Activated T-cell treated with anti-CD3 and anti-CD28 coated beads for 4 hours (primary cell): ENCODE measurements around the gene DPY19L2.
"Not testable (repeated sequence)": the region's sequence is repeated elsewhere in the genome, so short reads cannot be mapped to it uniquely, and the experiment has no call there.

Source experiments
- DNase-seq: peaks from one replicate; pipeline ENCODE4 v3.0.0-alpha.2; 2020

The DPY19L2 gene

DNA sequence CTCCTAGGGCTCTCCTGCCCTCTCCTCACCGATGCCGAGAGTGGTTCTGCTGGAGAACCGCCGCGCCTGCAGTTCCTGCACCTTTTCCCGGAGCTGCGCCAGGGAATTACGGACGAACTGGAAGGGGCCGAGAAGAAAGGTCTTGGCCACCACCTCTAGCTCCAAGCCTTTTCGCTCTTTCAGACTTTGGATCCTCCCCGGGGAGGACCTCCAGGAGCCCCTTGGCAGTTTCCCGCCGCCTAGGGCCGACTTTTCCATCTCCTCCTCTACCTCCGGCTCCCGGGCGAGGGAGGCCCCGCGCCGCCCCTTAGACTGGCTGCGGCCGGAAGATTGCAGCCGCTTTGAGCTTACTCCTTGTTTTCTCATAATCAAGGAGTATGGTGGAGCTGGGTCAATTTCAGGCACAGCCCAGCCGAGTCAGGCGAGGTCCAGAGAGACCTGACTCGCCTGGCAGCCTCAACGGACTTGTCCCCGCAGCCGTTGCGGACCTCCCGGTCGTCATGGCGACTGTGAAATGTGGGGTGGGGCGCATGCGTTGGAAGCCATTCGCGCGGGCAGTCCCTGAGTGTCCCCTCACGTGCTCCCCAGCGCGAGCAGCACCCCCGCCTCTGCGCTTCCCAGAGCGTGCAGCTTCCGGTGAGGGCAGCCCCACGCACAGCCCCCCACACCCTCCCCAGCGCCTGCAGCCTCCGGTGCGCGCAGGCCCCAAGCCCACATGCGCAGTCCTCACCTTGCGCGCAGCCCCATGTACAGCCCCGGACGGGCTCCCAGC is at the start of gene DPY19L2:
Gene DPY19L2, minus strand, starts transcription at position 466 of the 772 bp plus-strand sequence. Its CDS starts 100 bp downstream, at position 366.
- DNase-seq, result peak; percentile 17

DNA sequence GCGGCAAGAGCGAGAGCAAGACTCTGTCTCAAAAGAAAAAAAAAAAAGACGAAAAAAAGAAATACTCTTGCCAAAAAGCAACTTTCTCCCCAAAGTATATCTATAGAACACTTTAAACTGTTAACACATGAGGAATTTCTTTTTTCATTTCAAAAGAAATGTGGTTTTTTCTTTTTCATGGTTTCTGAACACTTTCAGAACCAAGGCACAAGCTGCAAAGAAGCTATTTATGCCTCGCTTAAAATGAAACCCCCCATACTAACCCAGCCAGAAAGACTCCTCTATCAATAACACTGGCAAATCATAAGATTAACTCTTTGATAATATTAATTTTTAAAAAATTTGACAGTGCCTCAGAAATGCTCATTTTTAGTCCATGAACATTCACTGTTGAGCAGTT is 48.6 kb upstream of the DPY19L2 start:
- not testable (repeated sequence) for DNase-seq

DNA sequence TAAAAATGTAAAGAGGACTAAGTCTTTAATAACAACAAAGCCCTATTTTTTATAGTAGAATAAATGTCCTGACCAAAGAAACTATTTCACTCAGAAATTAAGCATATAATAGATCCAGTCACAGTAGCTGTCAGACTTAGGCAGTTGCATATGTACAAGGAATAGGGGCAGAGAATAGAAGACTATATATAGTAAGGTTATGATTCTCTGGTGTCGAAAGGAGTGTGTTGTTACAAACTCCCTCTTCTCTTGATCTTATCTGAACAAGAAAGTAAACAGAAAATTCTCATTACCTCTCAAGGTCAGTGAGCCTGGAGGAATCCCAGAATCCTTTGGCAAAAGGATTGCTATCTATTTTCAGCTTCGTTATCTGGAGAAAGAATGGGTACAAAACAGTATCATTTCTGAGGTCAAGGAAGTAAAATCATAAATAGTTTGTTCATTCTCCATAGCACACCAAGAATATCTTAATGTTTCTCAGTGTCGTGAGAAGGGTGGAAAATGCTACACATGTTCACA is 46.9 kb upstream of the DPY19L2 start:
- DNase-seq, result not testable (repeated sequence)

GRCh38 chr12:63714409-63714808 is 46.1 kb upstream of the DPY19L2 start:
- DNase-seq, result not testable (repeated sequence)

DNA sequence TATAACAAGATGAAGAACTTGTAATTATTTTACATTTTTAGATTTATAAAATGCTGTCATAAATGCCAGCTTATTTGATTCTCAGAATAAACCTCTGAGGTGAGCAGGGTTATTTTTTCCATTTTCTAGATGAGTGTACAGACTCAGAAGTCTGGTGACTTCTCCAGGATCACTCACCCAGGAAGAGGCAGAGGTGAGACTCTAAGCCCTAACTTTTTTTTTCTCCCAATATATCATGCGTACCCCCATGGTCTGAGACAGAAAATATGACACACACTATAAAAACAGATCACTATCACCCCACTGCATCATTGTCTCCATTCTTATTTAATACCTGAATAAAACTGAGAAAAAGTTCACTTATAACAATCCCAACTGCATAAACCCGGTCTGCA is 45.4 kb upstream of the DPY19L2 start:
- DNase-seq, result not testable (repeated sequence)

DNA sequence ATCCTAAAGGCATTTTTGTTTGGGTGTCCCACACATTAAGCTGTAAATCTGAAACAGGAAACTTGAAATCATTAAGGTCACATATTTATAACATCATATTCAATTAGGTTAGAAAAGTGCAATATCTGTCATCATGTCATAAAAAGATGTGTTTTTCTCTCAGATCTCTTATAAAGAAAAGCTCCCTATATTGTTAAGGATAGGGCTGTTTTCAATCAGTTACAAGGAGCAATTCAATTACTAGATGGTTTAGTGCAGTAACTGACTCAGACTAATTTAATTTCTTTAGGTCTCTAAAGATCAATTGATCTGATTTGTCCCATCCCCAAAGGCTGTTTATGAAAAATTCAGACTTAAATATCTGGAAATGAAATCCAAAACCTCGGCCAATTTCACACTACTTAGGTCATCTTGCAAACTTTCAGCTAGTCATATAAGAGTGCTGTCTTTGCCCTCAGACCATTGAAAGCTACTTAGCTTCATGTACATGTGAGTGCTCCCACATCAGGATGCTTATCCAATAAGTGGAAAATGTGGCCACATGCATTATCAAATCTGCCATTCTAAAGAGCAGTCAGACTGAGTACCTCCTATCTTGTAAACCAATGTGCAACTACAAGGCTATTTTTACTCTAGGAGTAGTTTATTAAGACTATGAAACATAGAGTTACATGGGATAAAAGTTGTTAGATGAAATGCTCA is 44.8 kb upstream of the DPY19L2 start:
- DNase-seq, result not testable (repeated sequence)

GRCh38 chr12:63712376-63712974 is 44.2 kb upstream of the DPY19L2 start:
- DNase-seq, result not testable (repeated sequence)

- not testable (repeated sequence) for DNase-seq
These were observed 43.0 kb upstream of the DPY19L2 start for GRCh38 chr12:63711339-63711738.

DNA sequence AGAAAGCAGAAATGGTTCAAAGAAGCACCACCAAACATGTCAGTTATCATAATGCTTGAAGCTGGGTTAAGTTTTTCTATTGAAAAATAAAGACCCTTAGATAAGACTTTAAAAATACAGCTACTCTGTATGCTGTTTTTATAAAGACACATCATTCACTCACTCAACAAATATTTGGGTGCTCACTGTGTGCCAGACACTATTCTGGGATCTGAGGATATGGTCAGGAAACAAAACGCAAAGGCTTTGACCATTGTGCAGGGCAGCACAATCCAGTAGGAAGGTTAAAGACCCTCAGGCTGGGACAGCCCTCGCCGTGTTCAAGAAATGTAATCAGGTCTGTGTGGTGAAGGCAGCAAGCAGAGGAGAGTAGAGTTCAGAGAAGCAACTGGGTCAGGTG is 38.0 kb upstream of the DPY19L2 start:
- no peak for DNase-seq

- DNase-seq, result not testable (repeated sequence)
These were observed 31.5 kb upstream of the DPY19L2 start for GRCh38 chr12:63699678-63700382.

DNA sequence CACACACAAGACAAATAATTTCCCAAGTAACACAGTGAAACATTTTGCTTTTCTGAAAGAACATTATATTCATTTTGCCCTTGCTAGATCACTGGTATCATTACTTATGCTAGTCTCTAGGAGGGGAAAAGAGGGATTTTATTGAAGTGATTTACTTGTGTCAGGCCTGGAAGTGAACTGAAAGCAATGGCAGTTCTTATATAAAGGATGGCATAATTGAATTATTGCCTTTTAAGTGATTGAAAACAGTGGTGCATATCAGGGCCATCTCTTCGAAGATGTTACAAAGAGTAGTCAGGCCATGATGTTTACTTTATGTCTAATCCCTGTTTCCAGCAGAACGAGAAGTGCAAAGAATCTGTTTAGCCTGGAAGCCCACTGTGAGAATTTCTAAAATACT is 30.7 kb upstream of the DPY19L2 start:
- DNase-seq, result not testable (repeated sequence)

- not testable (repeated sequence) for DNase-seq
These were observed 22.5 kb upstream of the DPY19L2 start for GRCh38 chr12:63690837-63691236.

DNA sequence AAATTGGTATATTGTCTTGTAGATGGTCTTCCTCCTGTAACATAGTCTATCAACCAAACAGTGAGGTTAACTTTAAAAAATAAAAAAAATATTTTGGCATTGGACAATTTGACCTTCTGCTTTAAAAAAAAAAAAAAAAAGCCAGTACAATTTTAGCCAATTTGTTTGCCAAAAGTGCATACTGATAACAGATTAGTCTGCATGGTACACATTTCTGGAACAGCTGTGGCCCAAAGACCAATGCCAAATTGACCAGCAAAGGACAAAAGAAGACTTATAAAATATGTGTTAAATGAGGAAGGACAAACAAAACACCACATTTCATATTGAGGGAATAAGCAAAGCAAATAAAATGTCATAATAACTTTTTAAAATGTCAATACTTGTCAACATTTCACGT is 20.8 kb upstream of the DPY19L2 start:
- not testable (repeated sequence) for DNase-seq

DNA sequence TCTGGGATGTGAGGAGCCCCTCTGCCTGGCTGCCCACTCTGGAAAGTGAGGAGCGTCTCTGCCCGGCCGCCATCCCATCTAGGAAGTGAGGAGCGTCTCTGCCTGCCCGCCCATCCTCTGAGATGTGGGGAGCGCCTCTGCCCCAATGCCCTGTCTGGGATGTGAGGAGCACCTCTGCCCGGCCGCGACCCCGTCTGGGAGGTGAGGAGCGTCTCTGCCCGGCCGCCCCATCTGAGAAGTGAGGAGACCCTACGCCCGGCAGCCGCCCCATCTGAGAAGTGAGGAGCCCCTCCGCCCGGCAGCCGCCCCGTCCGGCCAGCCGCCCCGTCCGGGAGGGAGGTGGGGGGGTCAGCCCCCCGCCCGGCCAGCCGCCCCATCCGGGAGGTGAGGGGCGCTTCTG is 18.3 kb upstream of the DPY19L2 start:
- not testable (repeated sequence) for DNase-seq

DNA sequence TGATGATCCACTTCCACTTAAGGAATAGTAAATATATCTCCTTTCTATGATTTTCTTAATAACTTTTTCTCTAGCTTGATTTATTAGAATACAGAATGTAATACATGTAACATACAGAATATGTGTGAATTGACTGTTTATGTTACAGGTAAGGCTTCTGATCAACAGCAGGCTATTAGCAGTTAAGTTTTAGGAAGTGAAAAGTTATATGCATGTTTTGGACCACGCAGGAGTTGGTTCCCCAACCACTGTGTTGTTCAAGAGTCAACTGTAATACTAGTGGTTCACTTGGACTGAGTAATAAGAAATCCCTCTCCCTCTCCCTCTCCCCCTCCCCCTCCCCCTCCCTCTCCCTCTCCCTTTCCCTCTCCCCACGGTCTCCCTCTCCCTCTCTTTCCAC is 17.5 kb upstream of the DPY19L2 start:
- DNase-seq, result not testable (repeated sequence)

DNA sequence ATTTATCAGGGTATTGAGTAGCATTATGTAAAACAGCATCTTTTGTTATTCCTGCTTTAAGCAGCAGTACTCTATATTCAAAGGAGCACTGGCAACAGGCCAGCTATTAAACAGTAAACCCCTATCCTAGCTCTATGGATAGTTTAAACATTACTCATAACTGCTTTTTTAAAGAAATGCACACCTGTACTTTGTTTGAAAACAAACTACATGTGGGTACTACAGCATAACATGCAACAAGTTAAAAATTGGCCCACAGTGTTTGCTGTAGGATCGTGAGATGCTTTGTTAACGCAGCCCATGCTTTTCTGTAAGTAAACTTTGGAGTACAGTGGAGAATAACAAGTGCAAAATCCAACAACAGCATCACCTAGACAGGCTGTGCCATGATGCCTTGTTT is 14.3 kb upstream of the DPY19L2 start:
- DNase-seq, result not testable (repeated sequence)

DNA sequence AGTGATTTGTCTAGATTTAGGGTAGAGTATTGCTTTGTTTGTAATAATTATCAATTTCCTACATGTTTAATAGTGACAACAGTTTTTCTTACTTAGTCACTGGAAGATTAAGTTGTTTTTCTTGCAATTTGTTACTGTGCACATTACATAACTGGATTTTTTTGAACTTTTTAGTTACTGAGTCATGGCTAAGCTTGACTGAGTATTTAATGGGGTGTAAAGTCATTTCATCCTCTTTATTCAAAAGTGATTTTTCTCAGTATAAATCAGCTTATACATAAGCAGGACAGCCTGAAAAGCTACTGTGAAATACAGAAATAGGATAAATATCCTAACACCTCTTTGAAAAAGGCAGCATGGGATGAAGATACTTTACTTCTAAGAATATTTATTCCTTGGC is 12.5 kb upstream of the DPY19L2 start:
- not testable (repeated sequence) for DNase-seq

DNA sequence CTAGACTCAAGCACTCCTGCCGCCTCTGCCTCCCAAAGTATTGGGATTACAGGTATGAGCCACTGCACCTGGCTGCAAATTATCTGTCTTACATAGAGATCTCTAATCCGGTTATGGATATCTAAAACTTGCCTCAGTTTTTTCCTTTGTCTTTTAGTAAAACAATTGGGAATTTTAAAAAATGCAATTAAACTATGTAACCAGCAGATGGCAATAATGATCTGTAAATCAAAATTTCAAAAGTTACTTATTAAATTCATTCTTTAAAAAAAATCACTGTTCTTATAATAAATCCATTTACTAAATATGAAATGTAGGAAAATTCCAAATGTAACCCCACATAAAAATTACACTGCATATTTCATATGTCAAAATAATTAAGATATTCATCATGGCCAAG is 4.3 kb upstream of the DPY19L2 start:
- not testable (repeated sequence) for DNase-seq

- not testable (repeated sequence) for DNase-seq
These were observed 1.6 kb upstream of the DPY19L2 start for GRCh38 chr12:63669936-63670335.

DNA sequence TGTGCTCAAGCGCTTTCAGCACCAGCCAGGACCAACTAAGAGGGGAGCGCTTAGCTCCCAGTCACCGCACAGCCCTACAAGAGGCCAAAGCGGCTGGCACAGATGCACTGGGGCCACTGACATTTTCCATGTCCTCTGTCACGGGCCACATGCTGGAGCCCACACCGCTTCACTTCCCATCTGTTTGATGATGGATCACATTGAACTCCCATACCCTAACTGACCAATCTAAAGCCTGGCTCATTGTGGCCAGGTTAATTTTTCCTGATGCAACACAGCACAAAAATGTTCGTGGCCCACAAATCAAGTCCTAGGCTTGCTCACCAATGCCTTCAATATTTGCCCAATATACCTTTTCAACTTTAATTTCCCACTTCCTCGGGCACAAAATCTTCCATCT is 1.1 kb upstream of the DPY19L2 start:
- not testable (repeated sequence) for DNase-seq

DNA sequence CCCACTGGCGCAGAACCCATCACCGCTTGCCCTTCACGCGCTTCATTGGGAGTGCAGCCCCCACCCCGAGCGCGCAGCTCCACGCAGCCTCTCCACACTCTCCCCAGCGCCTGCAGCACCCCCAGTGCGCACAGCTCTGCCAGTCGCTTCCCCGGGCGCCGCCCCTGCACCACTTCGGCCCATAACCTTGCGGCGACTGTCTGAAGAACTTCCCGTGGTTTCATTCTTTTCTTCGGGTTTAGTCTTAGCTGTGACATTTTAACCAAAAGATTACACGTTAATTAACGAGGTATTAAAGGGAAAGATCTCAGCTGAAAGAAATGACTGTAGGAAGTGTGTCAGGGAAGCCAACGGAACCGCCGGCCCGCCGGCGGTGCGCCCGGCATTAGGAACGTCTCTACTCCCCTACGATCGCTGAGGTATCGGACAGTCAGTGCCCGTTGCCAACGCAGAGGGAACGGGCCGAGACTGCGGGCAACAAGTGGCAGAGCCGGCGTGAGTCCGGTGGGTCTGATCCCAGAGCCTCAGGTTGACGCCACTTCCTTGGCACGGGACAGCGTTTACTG is 590 bp upstream of the DPY19L2 start:
- not testable (repeated sequence) for DNase-seq

GRCh38 chr12:63663005-63663404 is 5.3 kb downstream of the DPY19L2 start:
- not testable (repeated sequence) for DNase-seq
